Keratinocyte (primary cell): ENCODE results near the gene HDLBP. TPM values are rescaled to one million over a fixed set of nuclear protein-coding genes. Genes with fewer than 3 reads are reported as not detected.

Source experiments
- DNase-seq: peaks from one replicate; pipeline ENCODE4 v3.0.0-alpha.2; 2011; ENCODE audit warnings: low read depth, missing footprints, low spot score
- FAIRE-seq: peaks from 2 replicates; lab custom pipeline; 2011; peaks lifted over from hg19 to GRCh38; lab: Jason Lieb, UNC
- H2AFZ ChIP-seq: 2 replicates; pipeline ENCODE4 v1.6.0; 2012; ENCODE audit warnings: low read length, control low read depth, inconsistent platforms; ENCODE audit not compliant: control insufficient read depth
- H3K27ac ChIP-seq: 2 replicates; pipeline ENCODE4 v1.5.1; 2011; ENCODE audit warnings: low read length; ENCODE audit not compliant: control insufficient read depth, insufficient read depth
- H3K27me3 ChIP-seq: 3 replicates; pipeline ENCODE4 v1.6.0; 2011; ENCODE audit warnings: low read length; ENCODE audit not compliant: control insufficient read depth, insufficient read depth; ENCODE audit errors: extremely low read depth
- H3K36me3 ChIP-seq, 2 experiments: 2 replicates in 1 of 2; 3 replicates in 1 of 2; pipeline ENCODE4 v1.5.1; 2011; ENCODE audit warnings: low read length in 2 of 2, mild to moderate bottlenecking in 1 of 2; ENCODE audit not compliant: control insufficient read depth in 2 of 2, insufficient read depth in 2 of 2; ENCODE audit errors: extremely low read depth in 1 of 2
- H3K4me1 ChIP-seq: 3 replicates; pipeline ENCODE4 v1.5.1; 2011; ENCODE audit warnings: low read length; ENCODE audit not compliant: control insufficient read depth, insufficient read depth; ENCODE audit errors: extremely low read depth
- H3K4me2 ChIP-seq: 3 replicates; pipeline ENCODE4 v1.6.0; 2011; ENCODE audit warnings: low read depth, low read length; ENCODE audit not compliant: control insufficient read depth, insufficient read depth; ENCODE audit errors: extremely low read depth
- H3K4me3 ChIP-seq, 3 experiments: fragments of 200-600 bp in 1 of 3; sonication (generic) in 1 of 3; 2 replicates in 2 of 3; 3 replicates in 1 of 3; pipeline ENCODE4 v1.5.1; 2011 to 2016; ENCODE audit warnings: low read length in 3 of 3, mild to moderate bottlenecking in 3 of 3, control low read depth in 2 of 3, inconsistent platforms in 1 of 3, low read depth in 1 of 3, mixed read lengths in 1 of 3, mixed run types in 1 of 3, moderate library complexity in 1 of 3; ENCODE audit not compliant: control insufficient read depth in 2 of 3, insufficient read depth in 2 of 3; ENCODE audit errors: extremely low read depth in 1 of 3
- H3K79me2 ChIP-seq: 2 replicates; pipeline ENCODE4 v1.6.0; 2012; ENCODE audit warnings: low read length; ENCODE audit not compliant: control insufficient read depth, insufficient read depth
- H3K9ac ChIP-seq: 3 replicates; pipeline ENCODE4 v1.6.0; 2011; ENCODE audit warnings: low read length; ENCODE audit not compliant: control insufficient read depth, insufficient read depth; ENCODE audit errors: extremely low read depth
- H3K9me1 ChIP-seq: 3 replicates; pipeline ENCODE4 v1.6.0; 2011; ENCODE audit warnings: low read length; ENCODE audit not compliant: control insufficient read depth, insufficient read depth; ENCODE audit errors: extremely low read depth
- H3K9me3 ChIP-seq: 2 replicates; pipeline ENCODE4 v1.5.1; 2012; ENCODE audit warnings: low read depth, low read length; ENCODE audit not compliant: control insufficient read depth
- H4K20me1 ChIP-seq: 3 replicates; pipeline ENCODE4 v1.6.0; 2011; ENCODE audit warnings: low read length; ENCODE audit not compliant: control insufficient read depth, insufficient read depth; ENCODE audit errors: extremely low read depth
- EZH2 ChIP-seq: IDR thresholded peaks from one replicate; pipeline ENCODE4 v1.6.1; 2012; ENCODE audit warnings: inconsistent platforms, mild to moderate bottlenecking, low read length, moderate library complexity
- dilution Hi-C: fragments of 300-500 bp; cut with MboI; formaldehyde crosslinking; loops from one replicate; pipeline ENCODE4 v1.7.0; 2020; ENCODE audit warnings: low sequenced_read_pairs; ENCODE audit not compliant: extremely low pct_ligation_motif_present
- polyA plus RNA-seq, 5 experiments: library from polyadenylated mRNA; depleted of rRNA in 3 of 5; stranded (reverse) in 3 of 5; stranded (forward) in 1 of 5; unstranded in 1 of 5; fragments of >200 nt; gene quantifications; 1 replicate in 1 of 5; 2 replicates in 3 of 5; 3 replicates in 1 of 5; pipeline versions ENCODE4 v1.2.1 to v1.2.3, GENCODE V29; 2011 to 2012; ENCODE audit warnings: missing spikeins in 2 of 5, low read depth in 1 of 5, low replicate concordance in 1 of 5
- TF ChIP-seq, protein P1 (sequence below), 3 experiments: IDR thresholded peaks in 1 of 3; conservative IDR thresholded peaks in 1 of 3; optimal IDR thresholded peaks in 1 of 3; 2 replicates in 2 of 3; 3 replicates in 1 of 3; pipeline versions ENCODE3 to v1.5.1; 2011; ENCODE audit warnings: low read length in 3 of 3, mild to moderate bottlenecking in 3 of 3, moderate library complexity in 2 of 3, control low read depth in 1 of 3, inconsistent platforms in 1 of 3; ENCODE audit not compliant: insufficient read depth in 2 of 3; ENCODE audit errors: extremely low read depth in 1 of 3

HDLBP gene
- polyA plus RNA-seq, 1 donor (not counting 4 experiments of a cell fraction or from before 2014, with no cell fraction given) = 289 TPM

DNA sequence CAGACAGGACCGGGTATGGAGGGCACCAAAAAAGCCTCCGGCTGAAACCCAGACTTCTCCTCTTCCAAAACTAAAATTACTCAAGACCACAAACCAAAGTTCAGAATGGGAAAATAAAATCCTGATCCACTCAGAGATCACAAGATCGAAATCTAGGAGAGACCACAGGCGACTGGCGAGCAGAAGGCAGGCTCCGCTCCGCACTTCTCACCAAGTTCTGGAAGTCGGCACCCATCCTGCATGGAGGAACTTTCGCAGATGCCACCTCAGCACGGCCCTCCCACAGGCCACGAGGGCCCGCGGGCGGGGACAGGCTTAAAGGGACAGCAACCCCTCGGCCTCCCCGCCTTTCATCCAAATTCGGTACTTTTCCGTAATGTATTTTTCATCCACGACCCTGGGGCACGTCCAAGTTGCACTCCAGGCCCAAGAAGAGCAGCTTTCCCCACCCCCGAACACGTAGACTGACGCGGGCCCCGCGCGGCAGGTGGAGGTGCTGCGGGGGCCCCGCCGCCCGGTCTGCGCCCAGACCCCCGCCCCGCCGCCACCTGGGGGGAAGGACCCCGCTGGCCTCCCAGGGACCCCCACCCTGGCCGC is 43.7 kb downstream of the HDLBP start:
- Histone ChIP-seq H3K9ac (peak overlapping the region; percentile 79), H4K20me1 (peaks cover 38% of the 10 kb centered on the region), H3K4me1 (peaks cover 29% of the 10 kb centered on the region), H3K4me3 (peak overlapping the region; percentile 53 to 82 (median 74)), H3K27me3 (no peaks in the 10 kb centered on the region), H3K27ac (peak overlapping the region; percentile 56), H3K4me2 (peak overlapping the region; percentile 95), H3K79me2 (peaks cover 91% of the 10 kb centered on the region), H3K36me3 (peaks cover 14 to 23% of the 10 kb centered on the region in 2 experiments), H3K9me1 (peaks cover 12% of the 10 kb centered on the region), H2AFZ (no peak overlapping the region), H3K9me3 (no peaks in the 10 kb centered on the region)
- TF ChIP-seq EZH2 = no peak
- TF ChIP-seq, protein P1, sequence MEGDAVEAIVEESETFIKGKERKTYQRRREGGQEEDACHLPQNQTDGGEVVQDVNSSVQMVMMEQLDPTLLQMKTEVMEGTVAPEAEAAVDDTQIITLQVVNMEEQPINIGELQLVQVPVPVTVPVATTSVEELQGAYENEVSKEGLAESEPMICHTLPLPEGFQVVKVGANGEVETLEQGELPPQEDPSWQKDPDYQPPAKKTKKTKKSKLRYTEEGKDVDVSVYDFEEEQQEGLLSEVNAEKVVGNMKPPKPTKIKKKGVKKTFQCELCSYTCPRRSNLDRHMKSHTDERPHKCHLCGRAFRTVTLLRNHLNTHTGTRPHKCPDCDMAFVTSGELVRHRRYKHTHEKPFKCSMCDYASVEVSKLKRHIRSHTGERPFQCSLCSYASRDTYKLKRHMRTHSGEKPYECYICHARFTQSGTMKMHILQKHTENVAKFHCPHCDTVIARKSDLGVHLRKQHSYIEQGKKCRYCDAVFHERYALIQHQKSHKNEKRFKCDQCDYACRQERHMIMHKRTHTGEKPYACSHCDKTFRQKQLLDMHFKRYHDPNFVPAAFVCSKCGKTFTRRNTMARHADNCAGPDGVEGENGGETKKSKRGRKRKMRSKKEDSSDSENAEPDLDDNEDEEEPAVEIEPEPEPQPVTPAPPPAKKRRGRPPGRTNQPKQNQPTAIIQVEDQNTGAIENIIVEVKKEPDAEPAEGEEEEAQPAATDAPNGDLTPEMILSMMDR (optimal IDR thresholded peaks at IDR 0.05 in 1 of 3, IDR thresholded peaks at IDR 0.05 in 1 of 3, conservative IDR thresholded peaks at IDR 0.05 in 1 of 3; ENCODE audit: extremely low read depth in 1 of 3, insufficient read depth in 2 of 3, low read length in 3 of 3) = no peak
- dilution Hi-C loops = no loop called here
- DNase-seq = no peak
- FAIRE-seq = no peak

DNA sequence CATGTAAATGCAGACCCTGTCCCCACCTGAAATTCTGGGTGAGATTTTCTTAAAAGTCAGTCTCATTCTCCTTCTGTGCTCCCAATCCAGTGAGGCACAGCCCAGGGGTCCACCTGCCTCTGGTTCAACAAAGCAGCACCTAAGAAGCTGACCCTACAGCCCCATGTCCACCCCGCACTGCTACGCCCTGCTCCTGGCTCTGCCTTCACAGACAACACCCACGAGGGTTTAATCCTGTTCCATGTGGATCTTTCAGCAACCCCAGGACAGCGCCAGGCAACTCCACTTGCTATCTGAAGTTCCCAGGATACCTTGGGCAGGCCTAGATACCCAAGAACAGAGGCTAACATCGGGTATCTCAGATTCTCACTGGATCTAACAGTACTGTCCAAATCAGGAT is 44.9 kb downstream of the HDLBP start:
- Histone ChIP-seq H3K27me3 (no peaks in the 10 kb centered on the region), H3K9ac (peak overlapping the region; percentile 79), H3K27ac (peak overlapping the region; percentile 56), H3K79me2 (peaks cover 88% of the 10 kb centered on the region), H3K4me1 (peaks cover 29% of the 10 kb centered on the region), H3K9me1 (peaks cover 12% of the 10 kb centered on the region), H4K20me1 (peaks cover 45% of the 10 kb centered on the region), H3K36me3 (peaks cover 19 to 32% of the 10 kb centered on the region in 2 experiments), H3K9me3 (no peaks in the 10 kb centered on the region), H3K4me3 (peak overlapping the region; percentile 53 to 82 (median 74)), H3K4me2 (peak overlapping the region; percentile 95), H2AFZ (no peak overlapping the region)
- FAIRE-seq (no peak), DNase-seq (no peak)
- no peak for TF ChIP-seq EZH2
- TF ChIP-seq, protein P1 (optimal IDR thresholded peaks at IDR 0.05 in 1 of 3, IDR thresholded peaks at IDR 0.05 in 1 of 3, conservative IDR thresholded peaks at IDR 0.05 in 1 of 3; ENCODE audit: extremely low read depth in 1 of 3, insufficient read depth in 2 of 3, low read length in 3 of 3) = no peak
- dilution Hi-C loops = no loop called here
